Uterus (tissue), 4 donors: Measurements from ENCODE around the gene MAMDC4. TPM values are rescaled to one million over a fixed set of nuclear protein-coding genes. Genes with fewer than 3 reads are reported as not detected.

Experiments used
- DNase-seq, 2 donors: peaks; one replicate each; pipeline ENCODE4 v3.0.0-alpha.2; 2019 to 2020
- H3K27ac ChIP-seq, 2 donors: fragments of 200-600 bp; sonication (generic); 1 replicate in 1 of 2; 2 replicates in 1 of 2; pipeline ENCODE4 v1.5.1; 2016 to 2018
- H3K27me3 ChIP-seq, 2 donors: fragments of 200-600 bp; sonication (generic); one replicate each; pipeline ENCODE4 v1.5.1; 2018 to 2019; ENCODE audit warnings: control low read depth in 1 of 2
- H3K36me3 ChIP-seq, 2 donors: fragments of 200-600 bp; sonication (generic); one replicate each; pipeline ENCODE4 v1.5.1; 2019; ENCODE audit warnings: control low read depth in 1 of 2
- H3K4me1 ChIP-seq, 2 donors: fragments of 200-600 bp; sonication (generic); one replicate each; pipeline ENCODE4 v1.5.1; 2018 to 2019; ENCODE audit warnings: control low read depth in 1 of 2
- H3K4me3 ChIP-seq, 2 donors: fragments of 200-600 bp; sonication (generic); 1 replicate in 1 of 2; 2 replicates in 1 of 2; pipeline ENCODE4 v1.5.1; 2018 to 2019; ENCODE audit warnings: mild to moderate bottlenecking in 1 of 2
- H3K9me3 ChIP-seq, 2 donors: fragments of 200-600 bp; sonication (generic); one replicate each; pipeline ENCODE4 v1.5.1; 2019; ENCODE audit warnings: control low read depth in 1 of 2
- POLR2A ChIP-seq, 2 donors: fragments of 450-650 bp; IDR thresholded peaks; one replicate each; pipeline ENCODE4 v1.6.1; 2016; ENCODE audit warnings: antibody characterized with exemption in 2 of 2, mild to moderate bottlenecking in 1 of 2, moderate library complexity in 1 of 2
- intact Hi-C: fragments of 100-400 bp; cut with DNase I; formaldehyde crosslinking; loops from one replicate; pipeline ENCODE4 v1.15.1; 2023; ENCODE audit warnings: low total_unique reads
- total RNA-seq, 4 donors: library from RNA; depleted of rRNA in 3 of 4; stranded (reverse); fragments of >200 nt in 3 of 4; gene quantifications; one replicate each; pipeline versions ENCODE4 v1.1.0 to v1.2.4, GENCODE V29; 2014 to 2023
- TF ChIP-seq, protein P1 (sequence below), 4 experiments: fragments of 200-600 bp in 2 of 4; fragments of 450-650 bp in 2 of 4; sonication (generic) in 2 of 4; IDR thresholded peaks; one replicate each; pipeline ENCODE4 v1.5.1; 2016 to 2019; ENCODE audit warnings: antibody characterized with exemption in 4 of 4, mild to moderate bottlenecking in 2 of 4, moderate library complexity in 1 of 4
- donor health status: DM: yes; HTN: yes; CAD: no.

MAMDC4 gene
- total RNA-seq, 4 donors from 2014 or later, result 0.26 to 4.3 (median 4.2) TPM; not detected in 1

DNA sequence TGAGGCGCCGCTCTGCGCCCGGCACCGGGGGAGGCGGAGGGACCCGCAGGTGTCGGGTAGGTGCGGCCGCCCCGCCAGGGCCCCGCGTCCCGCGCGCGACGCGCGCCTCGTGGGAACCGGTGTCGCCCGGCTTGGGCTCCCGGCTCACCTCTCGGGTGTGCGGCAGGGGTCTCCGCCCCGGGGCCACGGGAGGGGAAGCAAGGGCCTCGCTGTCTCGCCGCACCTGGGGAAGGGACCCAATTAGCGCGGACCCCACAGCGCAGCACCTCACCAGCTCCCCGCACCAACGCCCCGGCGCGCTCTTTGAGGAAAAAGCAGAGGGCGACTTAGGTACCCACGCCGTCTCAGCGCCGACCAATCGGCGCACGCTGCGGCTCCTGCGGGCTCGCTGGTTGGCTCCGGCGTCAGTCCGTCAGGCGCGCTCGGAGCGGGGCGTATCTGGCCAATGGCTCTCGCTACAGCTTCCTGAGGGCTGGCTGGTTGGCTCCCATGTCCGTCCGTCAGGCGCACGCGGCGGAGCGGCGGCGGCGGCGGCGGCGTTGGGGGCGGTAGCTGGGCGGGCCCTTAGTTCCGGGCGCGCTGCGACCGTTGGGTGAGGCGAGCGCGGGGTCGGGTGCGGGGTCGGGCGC, 33.9 kb downstream of the MAMDC4 start, which contains the start of gene TRAF2:
TSS of gene TRAF2 (plus strand) at position 567 of the 629 bp plus-strand sequence. CDS start 12,225 bp downstream, outside the sequence.
- Histone ChIP-seq H3K4me1 (peaks cover 0 to 5% of the 10 kb centered on the region in 2 donors), H3K27me3 (no peaks in the 10 kb centered on the region), H3K36me3 (no peaks in the 10 kb centered on the region), H3K27ac (peak within 1 kb of the TSS; percentile 69 to 70), H3K4me3 (peak within 1 kb of the TSS; percentile 59 to 83), H3K9me3 (no peaks in the 10 kb centered on the region)
- intact Hi-C loops, result no loop called here
- peak; percentile 27 to 30 for TF ChIP-seq POLR2A (IDR thresholded peaks at IDR 0.05)
- TF ChIP-seq, protein P1, sequence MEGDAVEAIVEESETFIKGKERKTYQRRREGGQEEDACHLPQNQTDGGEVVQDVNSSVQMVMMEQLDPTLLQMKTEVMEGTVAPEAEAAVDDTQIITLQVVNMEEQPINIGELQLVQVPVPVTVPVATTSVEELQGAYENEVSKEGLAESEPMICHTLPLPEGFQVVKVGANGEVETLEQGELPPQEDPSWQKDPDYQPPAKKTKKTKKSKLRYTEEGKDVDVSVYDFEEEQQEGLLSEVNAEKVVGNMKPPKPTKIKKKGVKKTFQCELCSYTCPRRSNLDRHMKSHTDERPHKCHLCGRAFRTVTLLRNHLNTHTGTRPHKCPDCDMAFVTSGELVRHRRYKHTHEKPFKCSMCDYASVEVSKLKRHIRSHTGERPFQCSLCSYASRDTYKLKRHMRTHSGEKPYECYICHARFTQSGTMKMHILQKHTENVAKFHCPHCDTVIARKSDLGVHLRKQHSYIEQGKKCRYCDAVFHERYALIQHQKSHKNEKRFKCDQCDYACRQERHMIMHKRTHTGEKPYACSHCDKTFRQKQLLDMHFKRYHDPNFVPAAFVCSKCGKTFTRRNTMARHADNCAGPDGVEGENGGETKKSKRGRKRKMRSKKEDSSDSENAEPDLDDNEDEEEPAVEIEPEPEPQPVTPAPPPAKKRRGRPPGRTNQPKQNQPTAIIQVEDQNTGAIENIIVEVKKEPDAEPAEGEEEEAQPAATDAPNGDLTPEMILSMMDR (IDR thresholded peaks at IDR 0.05), result peak in 1 of 4 experiments; percentile 4
- DNase-seq, result peak; percentile 96 to 99

DNA sequence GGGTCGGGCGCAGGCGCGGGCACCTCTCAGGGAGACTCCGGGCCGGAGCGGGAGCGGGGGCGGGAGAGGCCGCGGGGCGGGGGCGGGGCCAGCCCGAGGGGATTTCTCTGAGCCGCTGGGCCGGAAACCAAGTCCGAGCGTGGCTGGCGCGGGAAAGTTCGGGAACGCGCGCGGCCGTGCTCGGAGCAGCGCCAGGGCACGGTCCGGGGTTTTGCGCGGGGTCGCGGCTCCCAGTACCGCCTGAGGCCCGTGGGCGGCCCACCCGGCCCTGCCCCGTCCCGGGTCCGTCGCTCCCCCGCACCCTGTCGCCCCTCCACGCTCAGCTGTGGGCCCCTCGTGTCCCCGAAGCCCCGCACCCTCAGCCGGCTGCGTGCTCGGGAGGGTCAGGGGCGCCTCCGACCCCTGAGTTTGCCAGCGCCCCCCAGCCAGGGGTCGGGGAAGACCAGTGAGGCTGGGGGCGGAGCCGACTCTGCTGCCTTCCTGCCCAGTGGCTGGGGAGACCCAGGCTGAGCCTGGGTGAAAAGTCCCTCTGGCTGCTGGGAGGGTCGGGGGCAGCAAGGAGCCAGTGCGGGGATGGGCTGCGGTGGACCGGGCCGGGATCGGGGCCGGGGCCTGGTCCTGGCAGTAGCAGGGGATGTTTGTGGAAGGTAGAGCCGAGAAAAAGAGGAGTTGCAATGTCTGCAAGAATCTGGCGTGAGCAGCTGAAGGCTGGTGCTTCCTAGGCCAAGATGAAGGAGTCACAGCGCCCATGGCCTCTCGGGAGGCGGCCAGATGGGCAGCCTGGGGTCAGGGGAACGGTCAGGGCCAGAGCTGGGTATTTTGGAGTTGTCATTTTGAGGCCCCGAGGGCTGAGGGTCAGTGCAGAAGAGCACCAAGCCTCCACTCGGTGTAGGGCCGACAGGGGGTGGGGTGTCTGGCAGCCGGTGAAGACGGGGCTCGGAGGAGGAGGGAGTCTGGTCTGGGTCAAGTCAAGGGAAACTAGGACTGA, 34.8 kb downstream of the MAMDC4 start:
- H3K9me3 ChIP-seq, result no peaks in the 10 kb centered on the region
- TF ChIP-seq, protein P1 (IDR thresholded peaks at IDR 0.05), result no peak
- TF ChIP-seq POLR2A (IDR thresholded peaks at IDR 0.05), result no peak
- H3K36me3 ChIP-seq, result no peaks in the 10 kb centered on the region
- no peak for DNase-seq
- no peaks in the 10 kb centered on the region for H3K27me3 ChIP-seq
- H3K4me3 ChIP-seq, result peak overlapping the region; percentile 59 to 83
- intact Hi-C loops, result no loop called here
- peak overlapping the region; percentile 69 to 70 for H3K27ac ChIP-seq
- H3K4me1 ChIP-seq, result peaks cover 0 to 5% of the 10 kb centered on the region in 2 donors

DNA sequence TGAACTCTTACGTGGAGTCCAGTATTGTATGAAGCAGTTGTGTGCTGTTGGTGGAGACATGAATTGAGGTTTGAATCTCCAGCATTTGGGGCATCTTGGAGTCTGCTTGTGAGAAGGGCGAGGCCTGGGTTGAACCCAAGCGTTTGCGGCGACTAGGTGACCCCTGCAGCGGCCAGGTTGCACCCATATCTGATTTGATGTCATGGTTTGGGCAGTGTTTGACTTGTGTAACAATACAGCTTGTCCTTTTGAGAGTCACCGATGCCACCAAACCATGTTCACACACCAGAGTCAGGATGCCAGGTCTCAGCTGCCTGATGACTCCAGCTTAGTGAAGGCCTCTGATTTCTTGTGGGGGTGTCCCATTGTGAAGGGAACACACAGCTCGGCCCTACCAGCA, 36.3 kb downstream of the MAMDC4 start:
- intact Hi-C loops, result no loop called here
- no peak overlapping the region for H3K4me3 ChIP-seq
- no peaks in the 10 kb centered on the region for H3K9me3 ChIP-seq
- H3K27ac ChIP-seq, result no peak overlapping the region
- DNase-seq, result no peak
- H3K36me3 ChIP-seq, result no peaks in the 10 kb centered on the region
- no peak for TF ChIP-seq POLR2A (IDR thresholded peaks at IDR 0.05)
- TF ChIP-seq, protein P1 (IDR thresholded peaks at IDR 0.05), result no peak
- no peaks in the 10 kb centered on the region for H3K27me3 ChIP-seq
- peaks cover 0 to 5% of the 10 kb centered on the region in 2 donors for H3K4me1 ChIP-seq

DNA sequence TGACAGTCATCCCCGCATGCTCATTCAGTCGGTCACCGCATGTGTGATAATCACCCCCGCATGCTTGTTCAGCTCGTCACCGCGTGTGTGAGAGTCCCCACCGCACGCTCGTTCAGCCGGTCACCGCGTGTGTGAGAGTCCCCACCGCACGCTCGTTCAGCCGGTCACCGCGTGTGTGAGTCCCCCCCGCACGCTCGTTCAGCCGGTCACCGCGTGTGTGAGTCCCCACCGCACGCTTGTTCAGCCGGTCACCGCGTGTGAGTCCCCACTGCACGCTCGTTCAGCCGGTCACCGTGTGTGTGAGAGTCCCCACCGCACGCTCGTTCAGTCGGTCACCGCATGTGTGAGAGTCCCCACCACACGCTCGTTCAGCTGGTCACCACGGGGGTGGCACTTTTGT, 37.7 kb downstream of the MAMDC4 start:
- Histone ChIP-seq H3K4me3 (no peak overlapping the region), H3K36me3 (no peaks in the 10 kb centered on the region), H3K9me3 (no peaks in the 10 kb centered on the region), H3K4me1 (peaks cover 0 to 5% of the 10 kb centered on the region in 2 donors), H3K27me3 (no peaks in the 10 kb centered on the region), H3K27ac (no peak overlapping the region)
- no peak for DNase-seq
- TF ChIP-seq, protein P1 (IDR thresholded peaks at IDR 0.05), result no peak
- TF ChIP-seq POLR2A (IDR thresholded peaks at IDR 0.05), result no peak
- intact Hi-C loops, result no loop called here
